Upper lobe of right lung (tissue), 1 donor: ENCODE measurements around the gene PCGF5. TPM values are rescaled to one million over a fixed set of nuclear protein-coding genes. Genes with fewer than 3 reads are reported as not detected.

ENCODE experiments used
- ATAC-seq: fragments of 200-7000 bp; cut with Tn5 transposase; one replicate; pipeline ENCODE4 v1.9.1; 2020; ENCODE audit warnings: mild to moderate bottlenecking, moderate library complexity
- DNase-seq: peaks from one replicate; pipeline ENCODE4 v3.0.0-alpha.2; 2020
- H3K27ac ChIP-seq: fragments of 200-600 bp; one replicate; pipeline ENCODE4 v1.8.0; 2022
- H3K27me3 ChIP-seq: fragments of 200-600 bp; one replicate; pipeline ENCODE4 v1.8.0; 2022; ENCODE audit warnings: mild to moderate bottlenecking
- H3K36me3 ChIP-seq: fragments of 200-600 bp; one replicate; pipeline ENCODE4 v1.8.0; 2022
- H3K4me1 ChIP-seq: fragments of 200-600 bp; one replicate; pipeline ENCODE4 v1.8.0; 2022
- H3K4me3 ChIP-seq: fragments of 200-600 bp; one replicate; pipeline ENCODE4 v1.8.0; 2022; ENCODE audit warnings: mild to moderate bottlenecking
- H3K9me3 ChIP-seq: fragments of 200-600 bp; one replicate; pipeline ENCODE4 v1.8.0; 2022
- CTCF ChIP-seq: fragments of 200-600 bp; IDR thresholded peaks from one replicate; pipeline ENCODE4 v1.8.0; 2022; ENCODE audit warnings: antibody characterized with exemption
- intact Hi-C: fragments of 100-400 bp; cut with DNase I; formaldehyde crosslinking; loops from one replicate; pipeline ENCODE4 v1.11.0; 2022
- total RNA-seq: library from RNA; stranded (reverse); fragmentation: NEBNext Ultra II Directional; extraction: Animal tissue kit (Norgen Biotek cat#: 25700); gene quantifications from one replicate; pipeline ENCODE4 v1.2.1, GENCODE V29; 2021
- donor health status: DM: no; HTN: yes; CAD: no; lungs with severe emphysema.

Gene PCGF5
- total RNA-seq, 1 donor from 2014 or later: 49.6 TPM

GRCh38 chr10:91309711-91310110 is 89.2 kb downstream of the PCGF5 start:
- intact Hi-C loops: no loop called here
- H3K36me3 ChIP-seq: no peaks in the 10 kb centered on the region
- no peak for ATAC-seq
- H3K27ac ChIP-seq: no peak overlapping the region
- DNase-seq: no peak
- TF ChIP-seq CTCF: no peak
- no peaks in the 10 kb centered on the region for H3K9me3 ChIP-seq
- no peaks in the 10 kb centered on the region for H3K4me1 ChIP-seq
- no peaks in the 10 kb centered on the region for H3K27me3 ChIP-seq
- no peak overlapping the region for H3K4me3 ChIP-seq

- no peak overlapping the region for H3K4me3 ChIP-seq
- no peaks in the 10 kb centered on the region for H3K9me3 ChIP-seq
- no peak for TF ChIP-seq CTCF
- no peaks in the 10 kb centered on the region for H3K27me3 ChIP-seq
- ATAC-seq (no peak), DNase-seq (no peak)
- H3K4me1 ChIP-seq: no peaks in the 10 kb centered on the region
- no peaks in the 10 kb centered on the region for H3K36me3 ChIP-seq
- intact Hi-C loops: no loop called here
- H3K27ac ChIP-seq: no peak overlapping the region
Observed at GRCh38 chr10:91311601-91312381, 91.3 kb downstream of the PCGF5 start.

- Histone ChIP-seq H3K4me3 (no peak overlapping the region), H3K27ac (no peak overlapping the region), H3K36me3 (no peaks in the 10 kb centered on the region), H3K9me3 (no peaks in the 10 kb centered on the region), H3K4me1 (no peaks in the 10 kb centered on the region), H3K27me3 (no peaks in the 10 kb centered on the region)
- DNase-seq (no peak), ATAC-seq (no peak)
- TF ChIP-seq CTCF: no peak
- intact Hi-C loops: no loop called here
Observed at GRCh38 chr10:91312382-91312733, 91.9 kb downstream of the PCGF5 start.

GRCh38 chr10:91313796-91314485 is 93.5 kb downstream of the PCGF5 start:
- Histone ChIP-seq H3K4me1 (no peaks in the 10 kb centered on the region), H3K27me3 (no peaks in the 10 kb centered on the region), H3K9me3 (no peaks in the 10 kb centered on the region), H3K27ac (no peak overlapping the region), H3K4me3 (no peak overlapping the region), H3K36me3 (no peaks in the 10 kb centered on the region)
- TF ChIP-seq CTCF: no peak
- intact Hi-C loops: no loop called here
- ATAC-seq (no peak), DNase-seq (no peak)

GRCh38 chr10:91316486-91316885 is 96.0 kb downstream of the PCGF5 start:
- intact Hi-C loops: no loop called here
- Histone ChIP-seq H3K9me3 (no peaks in the 10 kb centered on the region), H3K36me3 (no peaks in the 10 kb centered on the region), H3K27ac (no peak overlapping the region), H3K4me1 (no peaks in the 10 kb centered on the region), H3K27me3 (no peaks in the 10 kb centered on the region), H3K4me3 (no peak overlapping the region)
- DNase-seq (no peak), ATAC-seq (no peak)
- TF ChIP-seq CTCF: no peak
